GM23338 (cell line): ENCODE measurements around the gene SSTR3. TPM values are rescaled to one million over a fixed set of nuclear protein-coding genes. Genes with fewer than 3 reads are reported as not detected.

Experiments
- ATAC-seq: fragments of 200-7000 bp; cut with Tn5 transposase; 3 replicates; pipeline ENCODE4 v1.9.1; 2020
- DNase-seq: peaks from one replicate; pipeline ENCODE4 v3.0.0-alpha.2; 2015; ENCODE audit warnings: low spot score
- H2AFZ ChIP-seq: fragments of 200-600 bp; sonication (generic); 2 replicates; pipeline ENCODE4 v1.8.0; 2016; ENCODE audit warnings: antibody characterized with exemption, mild to moderate bottlenecking, moderate library complexity
- H3F3A ChIP-seq: fragments of 200-600 bp; sonication (generic); replicated peaks from 2 replicates; pipeline ENCODE4 v1.8.0; 2017; ENCODE audit warnings: antibody characterized with exemption, mixed run types, low read depth
- H3K27ac ChIP-seq: fragments of 200-600 bp; sonication (generic); 2 replicates; pipeline ENCODE4 v1.6.1; 2016; ENCODE audit warnings: low read depth
- H3K27me3 ChIP-seq: fragments of 200-600 bp; sonication (generic); 2 replicates; pipeline ENCODE4 v1.8.0; 2016; ENCODE audit warnings: mild to moderate bottlenecking, mixed run types, moderate library complexity; ENCODE audit not compliant: insufficient read depth
- H3K36me3 ChIP-seq: fragments of 200-600 bp; sonication (generic); 2 replicates; pipeline ENCODE4 v1.8.0; 2016; ENCODE audit warnings: mild to moderate bottlenecking; ENCODE audit not compliant: insufficient read depth
- H3K4me1 ChIP-seq: fragments of 200-600 bp; sonication (generic); 2 replicates; pipeline ENCODE4 v1.8.0; 2016; ENCODE audit warnings: mild to moderate bottlenecking, moderate library complexity; ENCODE audit not compliant: insufficient read depth
- H3K4me2 ChIP-seq: fragments of 200-600 bp; sonication (generic); 2 replicates; pipeline ENCODE4 v1.7.1; 2017; ENCODE audit warnings: mixed run types
- H3K4me3 ChIP-seq: fragments of 200-600 bp; sonication (generic); 2 replicates; pipeline ENCODE4 v1.6.1; 2016; ENCODE audit warnings: mixed run types
- H3K79me2 ChIP-seq: fragments of 200-600 bp; sonication (generic); replicated peaks from 2 replicates; pipeline ENCODE4 v1.8.0; 2017; ENCODE audit warnings: mild to moderate bottlenecking; ENCODE audit not compliant: insufficient read depth
- H3K9me2 ChIP-seq: fragments of 200-600 bp; sonication (generic); 2 replicates; pipeline ENCODE4 v1.8.0; 2017; ENCODE audit not compliant: insufficient read depth
- H4K20me1 ChIP-seq: fragments of 200-600 bp; sonication (generic); replicated peaks from 2 replicates; pipeline ENCODE4 v1.8.0; 2017; ENCODE audit warnings: mild to moderate bottlenecking; ENCODE audit not compliant: insufficient read depth
- H3K27ac Mint-ChIP-seq: 2 replicates; pipeline ENCODE4 v1.8.0; 2020; ENCODE audit warnings: inconsistent platforms, mild to moderate bottlenecking, moderate library complexity, mixed read lengths
- H3K27me3 Mint-ChIP-seq: 3 replicates; pipeline ENCODE4 v1.8.0; 2022; ENCODE audit warnings: low read depth, mild to moderate bottlenecking, moderate library complexity, mixed read lengths, inconsistent platforms; ENCODE audit not compliant: insufficient read depth, poor library complexity
- H3K36me3 Mint-ChIP-seq: 3 replicates; pipeline ENCODE4 v1.8.0; 2021; ENCODE audit warnings: low read depth, mild to moderate bottlenecking, inconsistent platforms, moderate library complexity, mixed read lengths
- H3K4me1 Mint-ChIP-seq: 3 replicates; pipeline ENCODE4 v1.8.0; 2020; ENCODE audit warnings: mild to moderate bottlenecking, inconsistent platforms, mixed read lengths
- H3K4me3 Mint-ChIP-seq: 3 replicates; pipeline ENCODE4 v1.8.0; 2021; ENCODE audit warnings: moderate library complexity, mild to moderate bottlenecking, inconsistent platforms, mixed read lengths
- H3K9me3 Mint-ChIP-seq: 3 replicates; pipeline ENCODE4 v1.8.0; 2020; ENCODE audit warnings: moderate library complexity, mild to moderate bottlenecking, inconsistent platforms, mixed read lengths
- CREB1 ChIP-seq: fragments of 250-450 bp; sonication (Bioruptor Pico); IDR thresholded peaks from 2 replicates; pipeline ENCODE4 v1.5.0; 2020; ENCODE audit warnings: low read depth, mild to moderate bottlenecking, moderate library complexity
- EZH2 ChIP-seq: fragments of 200-600 bp; sonication (generic); IDR thresholded peaks from one replicate; pipeline ENCODE4 v1.8.0; 2017; ENCODE audit warnings: antibody characterized with exemption, mild to moderate bottlenecking, low read depth; ENCODE audit not compliant: unreplicated experiment
- EZH2phosphoT487 ChIP-seq: fragments of 200-600 bp; sonication (generic); IDR thresholded peaks from one replicate; pipeline ENCODE4 v1.8.1; 2018; ENCODE audit warnings: antibody characterized with exemption; ENCODE audit not compliant: unreplicated experiment
- JUNB ChIP-seq: IDR thresholded peaks from one replicate; pipeline ENCODE4 v1.6.1; 2016; ENCODE audit warnings: antibody characterized with exemption; ENCODE audit not compliant: unreplicated experiment
- NANOG ChIP-seq: IDR thresholded peaks from 2 replicates; pipeline ENCODE4 v1.6.1; 2016; ENCODE audit warnings: antibody characterized with exemption, borderline replicate concordance
- POLR2AphosphoS5 ChIP-seq: IDR thresholded peaks from 2 replicates; pipeline ENCODE4 v1.6.1; 2016; ENCODE audit warnings: antibody characterized with exemption, low read depth
- STAT1 ChIP-seq: IDR thresholded peaks from one replicate; pipeline ENCODE4 v1.6.1; 2016; ENCODE audit warnings: antibody characterized with exemption; ENCODE audit not compliant: unreplicated experiment
- ZNF114 ChIP-seq: fragments of 250-450 bp; sonication (Bioruptor Pico); IDR thresholded peaks from 2 replicates; pipeline ENCODE4 v1.5.0; 2020; ENCODE audit warnings: mild to moderate bottlenecking, moderate library complexity
- ZNF331 ChIP-seq: fragments of 250-450 bp; sonication (Bioruptor Pico); IDR thresholded peaks from 2 replicates; pipeline ENCODE4 v1.5.0; 2020; ENCODE audit warnings: low read depth, mild to moderate bottlenecking, moderate library complexity
- polyA plus RNA-seq: library from polyadenylated mRNA; unstranded; fragments of >200 nt; fragmentation: Nextera tagmentation; extraction: Ambion mirVana; gene quantifications from 2 replicates; pipeline ENCODE4 v1.2.1, GENCODE V29; 2016
- total RNA-seq: library from RNA; depleted of rRNA; stranded (reverse); fragments of >200 nt; shearing (Covaris generic); gene quantifications from 2 replicates; pipeline ENCODE4 v1.2.3, GENCODE V29; 2014
- TF ChIP-seq, protein P1 (sequence below): IDR thresholded peaks from one replicate; pipeline ENCODE4 v1.6.1; 2018; ENCODE audit warnings: antibody characterized with exemption; ENCODE audit not compliant: unreplicated experiment
- TF ChIP-seq, protein P2 (sequence below): IDR thresholded peaks from 2 replicates; pipeline ENCODE4 v1.6.1; 2016; ENCODE audit warnings: antibody characterized with exemption
- TF ChIP-seq, protein P3 (sequence below), 2 experiments: fragments of 200-600 bp in 1 of 2; sonication (generic) in 1 of 2; conservative IDR thresholded peaks; 2 replicates each; pipeline versions ENCODE4 v1.5.1 to v1.6.1; 2016 to 2017; ENCODE audit warnings: antibody characterized with exemption in 2 of 2, low read depth in 2 of 2, mild to moderate bottlenecking in 2 of 2, moderate library complexity in 1 of 2
- TF ChIP-seq, protein P4 (sequence below): fragments of 250-450 bp; sonication (Bioruptor Pico); IDR thresholded peaks from 2 replicates; pipeline ENCODE4 v1.5.0; 2020; ENCODE audit warnings: mild to moderate bottlenecking, moderate library complexity

The SSTR3 gene
- total and polyA plus RNA-seq, 2 experiments from 2014 or later, result 0.66 TPM; not detected in 1

DNA sequence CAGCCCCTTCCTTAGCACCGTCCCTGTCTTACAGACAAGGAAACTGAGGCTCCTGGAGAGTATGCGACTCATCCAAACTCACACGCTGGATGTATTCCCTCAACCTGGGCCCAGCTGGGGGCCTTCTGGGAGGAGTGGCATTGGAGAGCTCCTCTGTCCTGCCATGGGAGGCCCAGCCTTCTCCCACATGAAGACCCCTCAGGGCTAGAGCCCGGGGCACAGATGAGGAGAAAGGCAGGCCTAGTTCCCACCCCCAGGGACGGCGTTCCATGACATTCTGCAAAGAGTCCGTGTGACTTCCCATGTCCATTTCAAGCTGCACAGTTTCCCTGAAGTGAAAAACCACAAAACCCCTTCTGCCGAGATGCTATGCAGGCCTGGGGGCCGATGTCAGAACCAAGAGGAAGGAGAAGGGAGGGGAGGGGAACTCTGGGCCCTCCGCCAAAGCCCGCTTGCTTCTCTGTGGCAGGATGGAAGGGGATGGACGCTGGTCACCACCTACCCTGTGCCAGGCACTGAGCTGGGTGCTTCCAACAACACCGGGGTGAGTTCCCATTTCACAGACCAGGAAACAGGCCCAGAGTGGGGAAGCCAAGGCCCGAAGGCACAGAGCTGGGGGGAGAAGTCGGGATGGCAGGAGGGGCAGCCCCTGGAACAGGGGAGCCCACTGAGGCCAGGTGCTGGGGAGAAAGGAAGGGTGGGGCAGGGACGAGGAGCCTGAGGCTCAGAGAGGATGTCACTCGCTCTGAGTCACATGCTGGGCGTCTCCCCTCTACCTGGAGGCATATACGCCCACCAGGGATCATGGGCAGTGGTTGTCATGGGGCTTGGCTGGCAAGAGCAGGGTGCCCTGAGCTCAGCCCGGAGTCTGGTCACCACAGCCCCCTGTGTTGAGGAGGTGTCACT, 16.1 kb upstream of the SSTR3 start:
- no peak overlapping the region for H3K4me2 ChIP-seq
- ATAC-seq (no peak), DNase-seq (no peak)
- no peaks in the 10 kb centered on the region for H3K79me2 ChIP-seq
- no peak overlapping the region for H3K4me3 ChIP-seq
- no peaks in the 10 kb centered on the region for H3K4me1 Mint-ChIP-seq
- no peak overlapping the region for H3K4me3 Mint-ChIP-seq
- no peak overlapping the region for H3K27ac ChIP-seq
- H3K36me3 Mint-ChIP-seq, result no peaks in the 10 kb centered on the region
- peaks cover 12% of the 10 kb centered on the region for H3K27me3 Mint-ChIP-seq
- H3K27me3 ChIP-seq, result no peaks in the 10 kb centered on the region
- H3K36me3 ChIP-seq, result no peaks in the 10 kb centered on the region
- no peak overlapping the region for H3K27ac Mint-ChIP-seq
- no peaks in the 10 kb centered on the region for H4K20me1 ChIP-seq
- H3F3A ChIP-seq, result no peaks in the 10 kb centered on the region
- no peak overlapping the region for H2AFZ ChIP-seq
- no peaks in the 10 kb centered on the region for H3K9me3 Mint-ChIP-seq
- no peaks in the 10 kb centered on the region for H3K9me2 ChIP-seq
- H3K4me1 ChIP-seq, result no peaks in the 10 kb centered on the region
- TF ChIP-seq, protein P1, sequence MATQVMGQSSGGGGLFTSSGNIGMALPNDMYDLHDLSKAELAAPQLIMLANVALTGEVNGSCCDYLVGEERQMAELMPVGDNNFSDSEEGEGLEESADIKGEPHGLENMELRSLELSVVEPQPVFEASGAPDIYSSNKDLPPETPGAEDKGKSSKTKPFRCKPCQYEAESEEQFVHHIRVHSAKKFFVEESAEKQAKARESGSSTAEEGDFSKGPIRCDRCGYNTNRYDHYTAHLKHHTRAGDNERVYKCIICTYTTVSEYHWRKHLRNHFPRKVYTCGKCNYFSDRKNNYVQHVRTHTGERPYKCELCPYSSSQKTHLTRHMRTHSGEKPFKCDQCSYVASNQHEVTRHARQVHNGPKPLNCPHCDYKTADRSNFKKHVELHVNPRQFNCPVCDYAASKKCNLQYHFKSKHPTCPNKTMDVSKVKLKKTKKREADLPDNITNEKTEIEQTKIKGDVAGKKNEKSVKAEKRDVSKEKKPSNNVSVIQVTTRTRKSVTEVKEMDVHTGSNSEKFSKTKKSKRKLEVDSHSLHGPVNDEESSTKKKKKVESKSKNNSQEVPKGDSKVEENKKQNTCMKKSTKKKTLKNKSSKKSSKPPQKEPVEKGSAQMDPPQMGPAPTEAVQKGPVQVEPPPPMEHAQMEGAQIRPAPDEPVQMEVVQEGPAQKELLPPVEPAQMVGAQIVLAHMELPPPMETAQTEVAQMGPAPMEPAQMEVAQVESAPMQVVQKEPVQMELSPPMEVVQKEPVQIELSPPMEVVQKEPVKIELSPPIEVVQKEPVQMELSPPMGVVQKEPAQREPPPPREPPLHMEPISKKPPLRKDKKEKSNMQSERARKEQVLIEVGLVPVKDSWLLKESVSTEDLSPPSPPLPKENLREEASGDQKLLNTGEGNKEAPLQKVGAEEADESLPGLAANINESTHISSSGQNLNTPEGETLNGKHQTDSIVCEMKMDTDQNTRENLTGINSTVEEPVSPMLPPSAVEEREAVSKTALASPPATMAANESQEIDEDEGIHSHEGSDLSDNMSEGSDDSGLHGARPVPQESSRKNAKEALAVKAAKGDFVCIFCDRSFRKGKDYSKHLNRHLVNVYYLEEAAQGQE, result no peak
- TF ChIP-seq, protein P2, sequence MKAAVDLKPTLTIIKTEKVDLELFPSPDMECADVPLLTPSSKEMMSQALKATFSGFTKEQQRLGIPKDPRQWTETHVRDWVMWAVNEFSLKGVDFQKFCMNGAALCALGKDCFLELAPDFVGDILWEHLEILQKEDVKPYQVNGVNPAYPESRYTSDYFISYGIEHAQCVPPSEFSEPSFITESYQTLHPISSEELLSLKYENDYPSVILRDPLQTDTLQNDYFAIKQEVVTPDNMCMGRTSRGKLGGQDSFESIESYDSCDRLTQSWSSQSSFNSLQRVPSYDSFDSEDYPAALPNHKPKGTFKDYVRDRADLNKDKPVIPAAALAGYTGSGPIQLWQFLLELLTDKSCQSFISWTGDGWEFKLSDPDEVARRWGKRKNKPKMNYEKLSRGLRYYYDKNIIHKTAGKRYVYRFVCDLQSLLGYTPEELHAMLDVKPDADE, result no peak
- TF ChIP-seq POLR2AphosphoS5, result no peak
- TF ChIP-seq ZNF114 (CRISPR knock-in tag), result no peak
- no peak for TF ChIP-seq ZNF331 (CRISPR knock-in tag)
- no peak for TF ChIP-seq EZH2
- TF ChIP-seq JUNB, result no peak
- TF ChIP-seq CREB1, result no peak
- TF ChIP-seq NANOG, result no peak
- TF ChIP-seq, protein P3, sequence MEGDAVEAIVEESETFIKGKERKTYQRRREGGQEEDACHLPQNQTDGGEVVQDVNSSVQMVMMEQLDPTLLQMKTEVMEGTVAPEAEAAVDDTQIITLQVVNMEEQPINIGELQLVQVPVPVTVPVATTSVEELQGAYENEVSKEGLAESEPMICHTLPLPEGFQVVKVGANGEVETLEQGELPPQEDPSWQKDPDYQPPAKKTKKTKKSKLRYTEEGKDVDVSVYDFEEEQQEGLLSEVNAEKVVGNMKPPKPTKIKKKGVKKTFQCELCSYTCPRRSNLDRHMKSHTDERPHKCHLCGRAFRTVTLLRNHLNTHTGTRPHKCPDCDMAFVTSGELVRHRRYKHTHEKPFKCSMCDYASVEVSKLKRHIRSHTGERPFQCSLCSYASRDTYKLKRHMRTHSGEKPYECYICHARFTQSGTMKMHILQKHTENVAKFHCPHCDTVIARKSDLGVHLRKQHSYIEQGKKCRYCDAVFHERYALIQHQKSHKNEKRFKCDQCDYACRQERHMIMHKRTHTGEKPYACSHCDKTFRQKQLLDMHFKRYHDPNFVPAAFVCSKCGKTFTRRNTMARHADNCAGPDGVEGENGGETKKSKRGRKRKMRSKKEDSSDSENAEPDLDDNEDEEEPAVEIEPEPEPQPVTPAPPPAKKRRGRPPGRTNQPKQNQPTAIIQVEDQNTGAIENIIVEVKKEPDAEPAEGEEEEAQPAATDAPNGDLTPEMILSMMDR (conservative IDR thresholded peaks at IDR 0.05; ENCODE audit: low read depth in 2 of 2), result no peak
- TF ChIP-seq STAT1, result no peak
- no peak for TF ChIP-seq EZH2phosphoT487
- TF ChIP-seq, protein P4, sequence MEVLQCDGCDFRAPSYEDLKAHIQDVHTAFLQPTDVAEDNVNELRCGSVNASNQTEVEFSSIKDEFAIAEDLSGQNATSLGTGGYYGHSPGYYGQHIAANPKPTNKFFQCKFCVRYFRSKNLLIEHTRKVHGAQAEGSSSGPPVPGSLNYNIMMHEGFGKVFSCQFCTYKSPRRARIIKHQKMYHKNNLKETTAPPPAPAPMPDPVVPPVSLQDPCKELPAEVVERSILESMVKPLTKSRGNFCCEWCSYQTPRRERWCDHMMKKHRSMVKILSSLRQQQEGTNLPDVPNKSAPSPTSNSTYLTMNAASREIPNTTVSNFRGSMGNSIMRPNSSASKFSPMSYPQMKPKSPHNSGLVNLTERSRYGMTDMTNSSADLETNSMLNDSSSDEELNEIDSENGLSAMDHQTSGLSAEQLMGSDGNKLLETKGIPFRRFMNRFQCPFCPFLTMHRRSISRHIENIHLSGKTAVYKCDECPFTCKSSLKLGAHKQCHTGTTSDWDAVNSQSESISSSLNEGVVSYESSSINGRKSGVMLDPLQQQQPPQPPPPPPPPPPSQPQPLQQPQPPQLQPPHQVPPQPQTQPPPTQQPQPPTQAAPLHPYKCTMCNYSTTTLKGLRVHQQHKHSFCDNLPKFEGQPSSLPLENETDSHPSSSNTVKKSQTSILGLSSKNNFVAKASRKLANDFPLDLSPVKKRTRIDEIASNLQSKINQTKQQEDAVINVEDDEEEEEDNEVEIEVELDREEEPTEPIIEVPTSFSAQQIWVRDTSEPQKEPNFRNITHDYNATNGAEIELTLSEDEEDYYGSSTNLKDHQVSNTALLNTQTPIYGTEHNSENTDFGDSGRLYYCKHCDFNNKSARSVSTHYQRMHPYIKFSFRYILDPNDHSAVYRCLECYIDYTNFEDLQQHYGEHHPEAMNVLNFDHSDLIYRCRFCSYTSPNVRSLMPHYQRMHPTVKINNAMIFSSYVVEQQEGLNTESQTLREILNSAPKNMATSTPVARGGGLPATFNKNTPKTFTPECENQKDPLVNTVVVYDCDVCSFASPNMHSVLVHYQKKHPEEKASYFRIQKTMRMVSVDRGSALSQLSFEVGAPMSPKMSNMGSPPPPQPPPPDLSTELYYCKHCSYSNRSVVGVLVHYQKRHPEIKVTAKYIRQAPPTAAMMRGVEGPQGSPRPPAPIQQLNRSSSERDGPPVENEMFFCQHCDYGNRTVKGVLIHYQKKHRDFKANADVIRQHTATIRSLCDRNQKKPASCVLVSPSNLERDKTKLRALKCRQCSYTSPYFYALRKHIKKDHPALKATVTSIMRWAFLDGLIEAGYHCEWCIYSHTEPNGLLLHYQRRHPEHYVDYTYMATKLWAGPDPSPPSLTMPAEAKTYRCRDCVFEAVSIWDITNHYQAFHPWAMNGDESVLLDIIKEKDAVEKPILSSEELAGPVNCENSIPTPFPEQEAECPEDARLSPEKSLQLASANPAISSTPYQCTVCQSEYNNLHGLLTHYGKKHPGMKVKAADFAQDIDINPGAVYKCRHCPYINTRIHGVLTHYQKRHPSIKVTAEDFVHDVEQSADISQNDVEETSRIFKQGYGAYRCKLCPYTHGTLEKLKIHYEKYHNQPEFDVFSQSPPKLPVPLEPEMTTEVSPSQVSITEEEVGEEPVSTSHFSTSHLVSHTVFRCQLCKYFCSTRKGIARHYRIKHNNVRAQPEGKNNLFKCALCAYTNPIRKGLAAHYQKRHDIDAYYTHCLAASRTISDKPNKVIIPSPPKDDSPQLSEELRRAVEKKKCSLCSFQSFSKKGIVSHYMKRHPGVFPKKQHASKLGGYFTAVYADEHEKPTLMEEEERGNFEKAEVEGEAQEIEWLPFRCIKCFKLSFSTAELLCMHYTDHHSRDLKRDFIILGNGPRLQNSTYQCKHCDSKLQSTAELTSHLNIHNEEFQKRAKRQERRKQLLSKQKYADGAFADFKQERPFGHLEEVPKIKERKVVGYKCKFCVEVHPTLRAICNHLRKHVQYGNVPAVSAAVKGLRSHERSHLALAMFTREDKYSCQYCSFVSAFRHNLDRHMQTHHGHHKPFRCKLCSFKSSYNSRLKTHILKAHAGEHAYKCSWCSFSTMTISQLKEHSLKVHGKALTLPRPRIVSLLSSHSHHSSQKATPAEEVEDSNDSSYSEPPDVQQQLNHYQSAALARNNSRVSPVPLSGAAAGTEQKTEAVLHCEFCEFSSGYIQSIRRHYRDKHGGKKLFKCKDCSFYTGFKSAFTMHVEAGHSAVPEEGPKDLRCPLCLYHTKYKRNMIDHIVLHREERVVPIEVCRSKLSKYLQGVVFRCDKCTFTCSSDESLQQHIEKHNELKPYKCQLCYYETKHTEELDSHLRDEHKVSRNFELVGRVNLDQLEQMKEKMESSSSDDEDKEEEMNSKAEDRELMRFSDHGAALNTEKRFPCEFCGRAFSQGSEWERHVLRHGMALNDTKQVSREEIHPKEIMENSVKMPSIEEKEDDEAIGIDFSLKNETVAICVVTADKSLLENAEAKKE, result no peak
